ENCODE results near the gene LRRC8E.

DNA sequence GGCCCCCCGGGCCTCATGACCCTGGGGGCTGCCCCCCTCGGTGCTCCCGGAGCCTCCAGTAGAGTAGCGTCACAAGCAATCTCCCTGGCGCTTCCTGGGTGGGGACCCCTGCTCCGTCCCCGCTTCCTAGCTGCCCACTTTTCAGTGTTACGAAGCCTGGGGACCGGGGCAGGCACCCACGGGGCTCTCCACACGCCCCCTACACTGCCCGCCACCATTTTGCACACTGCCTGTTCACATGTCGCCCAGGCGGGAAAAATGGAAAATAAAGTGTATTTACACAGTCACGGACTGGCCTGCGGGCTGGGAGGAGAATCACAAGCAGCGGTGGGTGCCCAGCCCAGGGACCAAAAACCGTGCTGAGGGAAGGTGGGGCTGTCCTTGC is 23.6 kb upstream of the LRRC8E start:
- TF ChIP-seq, protein P1, sequence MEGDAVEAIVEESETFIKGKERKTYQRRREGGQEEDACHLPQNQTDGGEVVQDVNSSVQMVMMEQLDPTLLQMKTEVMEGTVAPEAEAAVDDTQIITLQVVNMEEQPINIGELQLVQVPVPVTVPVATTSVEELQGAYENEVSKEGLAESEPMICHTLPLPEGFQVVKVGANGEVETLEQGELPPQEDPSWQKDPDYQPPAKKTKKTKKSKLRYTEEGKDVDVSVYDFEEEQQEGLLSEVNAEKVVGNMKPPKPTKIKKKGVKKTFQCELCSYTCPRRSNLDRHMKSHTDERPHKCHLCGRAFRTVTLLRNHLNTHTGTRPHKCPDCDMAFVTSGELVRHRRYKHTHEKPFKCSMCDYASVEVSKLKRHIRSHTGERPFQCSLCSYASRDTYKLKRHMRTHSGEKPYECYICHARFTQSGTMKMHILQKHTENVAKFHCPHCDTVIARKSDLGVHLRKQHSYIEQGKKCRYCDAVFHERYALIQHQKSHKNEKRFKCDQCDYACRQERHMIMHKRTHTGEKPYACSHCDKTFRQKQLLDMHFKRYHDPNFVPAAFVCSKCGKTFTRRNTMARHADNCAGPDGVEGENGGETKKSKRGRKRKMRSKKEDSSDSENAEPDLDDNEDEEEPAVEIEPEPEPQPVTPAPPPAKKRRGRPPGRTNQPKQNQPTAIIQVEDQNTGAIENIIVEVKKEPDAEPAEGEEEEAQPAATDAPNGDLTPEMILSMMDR (conservative IDR thresholded peaks at IDR 0.05; ENCODE audit: low read length): no peak
- TF ChIP-seq EZH2phosphoT487 (IDR thresholded peaks at IDR 0.05; ENCODE audit: borderline replicate concordance): no peak
